Retinal pigment epithelial cell (primary cell): ENCODE measurements around the gene DPM3.

Source experiments
- DNase-seq: peaks from one replicate; pipeline ENCODE4 v3.0.0-alpha.2; 2010; ENCODE audit warnings: low read depth
- H3K4me3 ChIP-seq: 2 replicates; pipeline ENCODE4 v1.5.1; 2011; ENCODE audit warnings: mild to moderate bottlenecking, low read length, control low read depth, moderate library complexity
- TF ChIP-seq, protein P1 (sequence below): conservative IDR thresholded peaks from 2 replicates; pipeline ENCODE4 v1.5.1; 2011; ENCODE audit warnings: low read depth, low read length, control low read depth, inconsistent platforms

The DPM3 gene

DNA sequence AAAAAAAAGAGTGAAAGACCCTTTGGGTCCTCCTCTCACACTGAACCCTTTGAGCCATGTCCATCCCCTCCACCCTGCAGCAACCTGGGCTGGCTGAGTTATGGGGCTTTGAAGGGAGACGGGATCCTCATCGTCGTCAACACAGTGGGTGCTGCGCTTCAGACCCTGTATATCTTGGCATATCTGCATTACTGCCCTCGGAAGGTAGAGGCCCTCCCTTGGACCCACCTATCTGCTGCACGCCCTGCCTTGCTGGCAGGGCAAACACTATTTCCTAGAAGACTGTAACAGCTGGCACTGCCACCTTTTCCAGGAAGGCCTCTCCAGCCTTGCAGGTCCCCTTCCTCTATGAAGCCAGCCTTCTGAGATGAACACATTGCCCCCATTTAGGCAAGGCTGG is 3.6 kb downstream of the DPM3 start:
- DNase-seq = no peak
- peak overlapping the region; percentile 37 for H3K4me3 ChIP-seq
- TF ChIP-seq, protein P1, sequence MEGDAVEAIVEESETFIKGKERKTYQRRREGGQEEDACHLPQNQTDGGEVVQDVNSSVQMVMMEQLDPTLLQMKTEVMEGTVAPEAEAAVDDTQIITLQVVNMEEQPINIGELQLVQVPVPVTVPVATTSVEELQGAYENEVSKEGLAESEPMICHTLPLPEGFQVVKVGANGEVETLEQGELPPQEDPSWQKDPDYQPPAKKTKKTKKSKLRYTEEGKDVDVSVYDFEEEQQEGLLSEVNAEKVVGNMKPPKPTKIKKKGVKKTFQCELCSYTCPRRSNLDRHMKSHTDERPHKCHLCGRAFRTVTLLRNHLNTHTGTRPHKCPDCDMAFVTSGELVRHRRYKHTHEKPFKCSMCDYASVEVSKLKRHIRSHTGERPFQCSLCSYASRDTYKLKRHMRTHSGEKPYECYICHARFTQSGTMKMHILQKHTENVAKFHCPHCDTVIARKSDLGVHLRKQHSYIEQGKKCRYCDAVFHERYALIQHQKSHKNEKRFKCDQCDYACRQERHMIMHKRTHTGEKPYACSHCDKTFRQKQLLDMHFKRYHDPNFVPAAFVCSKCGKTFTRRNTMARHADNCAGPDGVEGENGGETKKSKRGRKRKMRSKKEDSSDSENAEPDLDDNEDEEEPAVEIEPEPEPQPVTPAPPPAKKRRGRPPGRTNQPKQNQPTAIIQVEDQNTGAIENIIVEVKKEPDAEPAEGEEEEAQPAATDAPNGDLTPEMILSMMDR = no peak

DNA sequence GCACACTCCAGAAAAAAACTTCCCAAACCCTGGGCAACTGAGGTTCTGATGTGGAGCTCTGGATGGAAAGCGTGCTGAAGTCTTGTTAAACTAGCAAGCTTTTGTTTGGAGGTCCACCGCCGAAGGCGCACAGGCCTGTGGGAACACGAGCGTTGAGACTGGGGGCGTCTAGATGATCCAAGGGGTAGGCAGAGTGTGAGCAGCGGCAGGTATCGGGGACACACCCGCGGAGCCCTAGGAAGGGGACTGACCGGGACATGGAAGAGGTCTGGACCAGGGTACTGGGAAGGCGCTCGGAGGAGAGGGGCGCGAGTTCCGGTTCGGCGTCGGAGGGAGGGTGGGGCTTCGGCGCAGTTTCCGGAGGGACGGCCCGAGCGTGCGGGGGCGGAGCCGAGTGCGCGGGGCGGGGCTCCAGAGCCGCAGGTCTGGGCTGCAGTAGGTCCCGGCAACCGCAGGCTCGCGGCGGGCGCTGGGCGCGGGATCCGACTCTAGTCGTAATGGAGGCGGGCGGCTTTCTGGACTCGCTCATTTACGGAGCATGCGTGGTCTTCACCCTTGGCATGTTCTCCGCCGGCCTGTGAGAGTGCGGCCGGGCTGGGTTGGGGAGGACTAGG is 4.8 kb downstream of the DPM3 start, which contains the start of gene SLC50A1:
Gene SLC50A1 (plus strand): TSS at position 438 of the 614 bp plus-strand sequence. CDS start 60 bp downstream, at position 498.
- peak within 1 kb of the TSS; percentile 85 for H3K4me3 ChIP-seq
- DNase-seq = peak; percentile 77
- TF ChIP-seq, protein P1 = no peak

DNA sequence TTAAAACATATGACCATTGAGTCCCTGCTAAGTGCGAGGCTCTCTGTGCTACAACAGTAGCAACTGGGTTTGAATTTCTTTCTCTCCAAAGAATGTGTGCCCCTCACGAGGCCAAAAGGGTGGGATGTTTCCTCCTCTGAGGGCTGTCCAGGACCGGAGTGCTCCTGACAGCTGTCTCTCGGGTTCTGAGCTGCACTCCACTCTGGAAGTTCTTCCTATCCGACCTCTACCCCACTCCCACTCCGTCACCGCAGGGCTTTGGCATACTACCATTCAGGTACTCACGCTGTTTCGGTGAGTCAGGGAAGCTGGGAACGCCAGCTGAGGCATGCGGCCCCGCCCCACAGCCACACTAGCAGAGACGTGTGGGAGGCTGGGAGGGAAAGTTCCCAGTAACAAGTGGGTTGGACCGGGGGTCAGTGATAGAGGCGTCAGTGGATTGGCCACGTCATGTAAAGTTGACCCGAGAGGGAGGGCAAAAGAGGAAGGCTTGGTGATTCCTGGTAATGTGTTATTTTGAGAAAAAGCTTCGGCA is 5.4 kb downstream of the DPM3 start:
- TF ChIP-seq, protein P1 = no peak
- peak; percentile 91 for DNase-seq
- peak overlapping the region; percentile 85 for H3K4me3 ChIP-seq

DNA sequence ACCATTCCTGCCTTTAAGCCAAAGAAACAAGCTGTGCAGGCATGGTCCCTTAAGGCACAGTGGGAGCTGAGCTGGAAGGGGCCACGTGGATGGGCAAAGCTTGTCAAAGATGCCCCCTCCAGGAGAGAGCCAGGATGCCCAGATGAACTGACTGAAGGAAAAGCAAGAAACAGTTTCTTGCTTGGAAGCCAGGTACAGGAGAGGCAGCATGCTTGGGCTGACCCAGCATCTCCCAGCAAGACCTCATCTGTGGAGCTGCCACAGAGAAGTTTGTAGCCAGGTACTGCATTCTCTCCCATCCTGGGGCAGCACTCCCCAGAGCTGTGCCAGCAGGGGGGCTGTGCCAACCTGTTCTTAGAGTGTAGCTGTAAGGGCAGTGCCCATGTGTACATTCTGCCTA is 6.0 kb downstream of the DPM3 start:
- no peak overlapping the region for H3K4me3 ChIP-seq
- no peak for DNase-seq
- TF ChIP-seq, protein P1 = no peak

DNA sequence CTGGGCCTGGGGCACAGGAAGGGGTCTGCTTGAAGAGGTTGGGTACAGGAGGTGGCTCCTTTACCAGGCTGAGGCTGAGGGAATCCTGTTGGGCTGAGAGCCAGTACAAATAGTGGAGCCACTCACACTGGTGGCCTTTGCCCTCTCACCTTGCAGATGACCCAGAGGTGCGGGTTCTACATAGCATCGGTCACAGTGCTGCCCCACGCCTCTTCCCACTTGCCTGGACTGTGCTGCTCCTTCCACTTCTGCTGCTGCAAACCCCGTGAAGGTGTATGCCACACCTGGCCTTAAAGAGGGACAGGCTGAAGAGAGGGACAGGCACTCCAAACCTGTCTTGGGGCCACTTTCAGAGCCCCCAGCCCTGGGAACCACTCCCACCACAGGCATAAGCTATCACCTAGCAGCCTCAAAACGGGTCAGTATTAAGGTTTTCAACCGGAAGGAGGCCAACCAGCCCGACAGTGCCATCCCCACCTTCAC is 6.5 kb downstream of the DPM3 start:
- DNase-seq = no peak
- TF ChIP-seq, protein P1 = no peak
- H3K4me3 ChIP-seq = no peak overlapping the region

DNA sequence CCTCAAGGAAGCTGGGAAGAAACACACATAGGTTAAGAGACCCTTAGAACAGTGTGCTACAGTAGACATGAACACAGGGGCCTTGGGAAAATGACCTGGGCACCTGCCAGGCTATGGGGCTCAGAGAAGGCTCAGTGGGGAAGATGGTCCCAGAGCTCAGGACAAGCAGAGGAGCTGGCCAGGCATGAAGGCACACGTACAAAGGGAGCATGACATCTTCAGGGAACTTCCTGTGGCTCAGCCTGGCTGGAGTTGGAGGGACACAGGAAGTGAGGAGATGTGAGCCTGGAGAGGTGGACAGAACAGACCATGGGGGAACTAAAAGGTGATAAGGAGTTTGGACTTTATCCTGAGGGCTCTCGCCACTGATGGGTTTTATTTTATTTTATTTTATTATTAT is 8.5 kb downstream of the DPM3 start:
- no peak overlapping the region for H3K4me3 ChIP-seq

DNA sequence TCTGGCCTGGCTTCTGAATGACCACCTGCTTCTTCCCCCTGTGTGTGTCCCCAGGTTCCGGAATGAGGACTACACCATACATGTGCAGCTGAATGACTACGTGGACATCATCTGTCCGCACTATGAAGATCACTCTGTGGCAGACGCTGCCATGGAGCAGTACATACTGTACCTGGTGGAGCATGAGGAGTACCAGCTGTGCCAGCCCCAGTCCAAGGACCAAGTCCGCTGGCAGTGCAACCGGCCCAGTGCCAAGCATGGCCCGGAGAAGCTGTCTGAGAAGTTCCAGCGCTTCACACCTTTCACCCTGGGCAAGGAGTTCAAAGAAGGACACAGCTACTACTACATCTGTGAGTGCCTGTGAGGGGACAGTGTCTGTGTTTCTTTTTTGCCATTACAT is 9.0 kb downstream of the DPM3 start:
- no peak overlapping the region for H3K4me3 ChIP-seq
- TF ChIP-seq, protein P1 = no peak
- DNase-seq = no peak

More for the DNA sequence above, 8.5 kb downstream of the DPM3 start:
- no peak for DNase-seq
- TF ChIP-seq, protein P1 = no peak
